GM13977 (cell line): ENCODE data around the gene EHD4.

Experiments used
- DNase-seq: peaks from one replicate; pipeline ENCODE4 v3.0.0; 2012; ENCODE audit warnings: low spot score
- CTCF ChIP-seq: IDR thresholded peaks from 2 replicates; pipeline ENCODE4 v1.5.1; 2012; ENCODE audit warnings: mild to moderate bottlenecking, control low read depth; ENCODE audit not compliant: insufficient read depth; ENCODE audit errors: extremely low read depth, missing control alignments
- in situ Hi-C: fragments of 300-500 bp; cut with MboI; formaldehyde crosslinking; loops from one replicate; pipeline ENCODE4 v1.12.0; 2022; ENCODE audit warnings: low sequenced_read_pairs, low pct_unique_long_range_greater_than_20kb, mixed read lengths, inconsistent platforms; ENCODE audit not compliant: unreplicated experiment

Gene EHD4

GRCh38 chr15:41860049-41860828, 112.1 kb downstream of the EHD4 start:
- in situ Hi-C loops, result no loop called here
- DNase-seq, result no peak
- TF ChIP-seq CTCF, result peak; percentile 17

- no peak for TF ChIP-seq CTCF
- in situ Hi-C loops, result no loop called here
- no peak for DNase-seq
Measured at GRCh38 chr15:41858756-41859155, 113.6 kb downstream of the EHD4 start.

- no peak for TF ChIP-seq CTCF
- in situ Hi-C loops, result no loop called here
Measured at GRCh38 chr15:41857316-41857715, 115.0 kb downstream of the EHD4 start.

GRCh38 chr15:41856716-41857115, 115.6 kb downstream of the EHD4 start:
- no peak for TF ChIP-seq CTCF
- in situ Hi-C loops, result no loop called here
- no peak for DNase-seq

More at GRCh38 chr15:41857316-41857715, 115.0 kb downstream of the EHD4 start:
- DNase-seq, result no peak

GRCh38 chr15:41856262-41856661, 116.1 kb downstream of the EHD4 start:
- no peak for DNase-seq
- TF ChIP-seq CTCF, result no peak
- in situ Hi-C loops, result no loop called here

- in situ Hi-C loops, result no loop called here
- no peak for TF ChIP-seq CTCF
- DNase-seq, result no peak
Measured at GRCh38 chr15:41855261-41855961, 116.9 kb downstream of the EHD4 start.
